Testis (tissue), 2 donors: ENCODE data around the gene TMEM80.

Experiments used
- POLR2A ChIP-seq: fragments of 450-650 bp; IDR thresholded peaks from one replicate; pipeline ENCODE4 v1.6.1; 2017; ENCODE audit warnings: antibody characterized with exemption, mild to moderate bottlenecking, moderate library complexity
- TF ChIP-seq, protein P1 (sequence below), 3 experiments: fragments of 450-650 bp in 2 of 3; fragments of 200-600 bp in 1 of 3; sonication (generic) in 1 of 3; IDR thresholded peaks; one replicate each; pipeline ENCODE4 v1.5.1; 2016 to 2019; ENCODE audit warnings: antibody characterized with exemption in 3 of 3, mild to moderate bottlenecking in 2 of 3, moderate library complexity in 1 of 3

DNA sequence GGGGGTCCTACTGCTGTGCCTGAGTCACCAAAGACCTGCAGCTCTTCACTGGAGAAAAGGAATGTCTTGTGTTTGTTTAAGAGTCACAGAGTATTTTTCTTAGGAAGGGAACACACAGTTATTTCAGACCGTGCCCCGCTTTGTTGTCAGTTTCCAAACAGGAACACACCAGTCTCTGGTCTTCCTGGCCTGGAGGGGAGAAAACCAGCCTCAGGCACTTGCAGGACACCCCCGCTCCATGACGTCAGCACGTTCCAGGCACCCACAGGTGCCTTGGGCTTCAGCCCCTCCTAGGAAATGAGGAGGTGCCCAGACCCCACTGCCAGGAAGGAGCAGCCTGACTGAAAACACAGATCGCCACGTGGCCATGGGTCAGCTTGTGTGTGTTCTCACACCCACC, 6.0 kb upstream of the TMEM80 start:
- TF ChIP-seq, protein P1, sequence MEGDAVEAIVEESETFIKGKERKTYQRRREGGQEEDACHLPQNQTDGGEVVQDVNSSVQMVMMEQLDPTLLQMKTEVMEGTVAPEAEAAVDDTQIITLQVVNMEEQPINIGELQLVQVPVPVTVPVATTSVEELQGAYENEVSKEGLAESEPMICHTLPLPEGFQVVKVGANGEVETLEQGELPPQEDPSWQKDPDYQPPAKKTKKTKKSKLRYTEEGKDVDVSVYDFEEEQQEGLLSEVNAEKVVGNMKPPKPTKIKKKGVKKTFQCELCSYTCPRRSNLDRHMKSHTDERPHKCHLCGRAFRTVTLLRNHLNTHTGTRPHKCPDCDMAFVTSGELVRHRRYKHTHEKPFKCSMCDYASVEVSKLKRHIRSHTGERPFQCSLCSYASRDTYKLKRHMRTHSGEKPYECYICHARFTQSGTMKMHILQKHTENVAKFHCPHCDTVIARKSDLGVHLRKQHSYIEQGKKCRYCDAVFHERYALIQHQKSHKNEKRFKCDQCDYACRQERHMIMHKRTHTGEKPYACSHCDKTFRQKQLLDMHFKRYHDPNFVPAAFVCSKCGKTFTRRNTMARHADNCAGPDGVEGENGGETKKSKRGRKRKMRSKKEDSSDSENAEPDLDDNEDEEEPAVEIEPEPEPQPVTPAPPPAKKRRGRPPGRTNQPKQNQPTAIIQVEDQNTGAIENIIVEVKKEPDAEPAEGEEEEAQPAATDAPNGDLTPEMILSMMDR (IDR thresholded peaks at IDR 0.05): no peak
- TF ChIP-seq POLR2A: no peak
